Activated CD4-positive, alpha-beta T cell treated with anti-CD3 and anti-CD28 coated beads, Interleukin-2, amount 10 ng/mL, durations not matched to agents 24 days and 14 days (primary cell): ENCODE measurements around the gene TFF3. TPM values are rescaled to one million over a fixed set of nuclear protein-coding genes. Genes with fewer than 3 reads are reported as not detected.
A peak's percentile ranks its signal among the peaks of the same experiment; 100 is the strongest.

Source experiments
- DNase-seq: peaks from one replicate; pipeline ENCODE4 v3.0.0; 2022
- H3K27ac Mint-ChIP-seq: one replicate; pipeline ENCODE4 v1.8.0; 2022; ENCODE audit warnings: mild to moderate bottlenecking, mixed read lengths
- H3K27me3 Mint-ChIP-seq: one replicate; pipeline ENCODE4 v1.8.0; 2022; ENCODE audit warnings: mixed read lengths
- H3K36me3 Mint-ChIP-seq: one replicate; pipeline ENCODE4 v1.8.0; 2022; ENCODE audit warnings: low read depth, mild to moderate bottlenecking, mixed read lengths
- H3K4me1 Mint-ChIP-seq: one replicate; pipeline ENCODE4 v1.8.0; 2021; ENCODE audit warnings: mixed read lengths
- H3K4me3 Mint-ChIP-seq: one replicate; pipeline ENCODE4 v1.8.0; 2022; ENCODE audit warnings: mild to moderate bottlenecking, moderate library complexity, mixed read lengths
- H3K9me3 Mint-ChIP-seq: one replicate; pipeline ENCODE4 v1.8.0; 2021; ENCODE audit warnings: mixed read lengths
- intact Hi-C: fragments of 100-400 bp; cut with micrococcal nuclease; formaldehyde crosslinking; loops from one replicate; pipeline ENCODE4 v1.15.1; 2023
- total RNA-seq: library from RNA; stranded (reverse); gene quantifications from 2 replicates; pipeline ENCODE4 v1.2.3, GENCODE V29; 2022

TFF3 gene
- total RNA-seq, 1 donor from 2014 or later: not detected

DNA sequence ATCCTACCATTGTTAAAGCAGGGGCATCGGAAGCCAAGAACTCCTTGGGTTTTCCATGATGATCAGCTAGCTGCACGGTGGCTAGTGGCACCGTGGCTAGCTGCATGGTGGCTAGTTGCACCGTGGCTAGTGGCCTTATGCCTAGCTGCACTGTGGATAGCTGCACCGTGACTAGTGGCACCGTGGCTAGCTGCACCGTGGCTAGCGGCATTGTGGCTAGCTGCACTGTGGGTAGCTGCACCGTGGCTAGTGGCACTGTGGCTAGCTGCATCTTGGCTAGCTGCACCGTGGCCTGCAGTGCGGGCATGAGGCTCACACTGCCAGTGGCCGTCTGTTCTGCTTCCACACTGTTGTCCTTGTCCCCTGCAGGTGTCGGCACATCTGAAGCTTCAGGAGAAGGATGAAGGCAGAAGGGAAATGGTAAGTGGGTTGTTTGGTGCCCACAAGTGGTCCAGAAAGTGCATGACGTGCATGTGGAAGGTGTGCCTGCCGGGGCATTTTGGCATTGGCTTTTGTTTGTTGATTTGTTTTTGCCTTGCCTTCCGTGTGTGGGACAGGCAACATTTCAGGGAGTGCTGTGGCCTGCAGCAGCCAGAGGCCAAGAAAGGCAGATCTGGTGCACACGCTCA, 38.6 kb downstream of the TFF3 start:
- no peak overlapping the region for H3K27ac Mint-ChIP-seq
- no peaks in the 10 kb centered on the region for H3K9me3 Mint-ChIP-seq
- peaks cover 2% of the 10 kb centered on the region for H3K36me3 Mint-ChIP-seq
- intact Hi-C loops: no loop called here
- H3K4me1 Mint-ChIP-seq: no peaks in the 10 kb centered on the region
- no peaks in the 10 kb centered on the region for H3K27me3 Mint-ChIP-seq
- DNase-seq: no peak
- no peak overlapping the region for H3K4me3 Mint-ChIP-seq

DNA sequence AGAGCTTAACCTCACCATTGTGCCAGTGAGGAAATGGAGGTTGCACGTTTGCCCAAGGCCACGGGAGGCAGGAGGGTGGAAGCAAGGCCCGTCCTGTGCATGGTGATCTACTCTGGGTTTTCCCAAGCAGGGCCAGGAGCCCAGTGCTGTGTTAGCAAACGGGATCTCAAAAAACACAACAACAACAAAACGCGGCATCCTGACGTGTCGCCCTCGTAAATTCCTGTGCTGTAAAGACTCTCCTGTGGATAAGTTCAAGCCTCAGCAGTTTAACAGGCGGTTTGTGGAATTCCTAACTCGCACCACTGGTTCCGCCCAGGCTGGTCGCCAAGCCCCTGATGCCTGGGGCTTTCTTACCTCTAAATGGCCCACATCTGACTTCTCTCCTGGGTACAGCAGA, 39.1 kb downstream of the TFF3 start:
- no peaks in the 10 kb centered on the region for H3K4me1 Mint-ChIP-seq

DNA sequence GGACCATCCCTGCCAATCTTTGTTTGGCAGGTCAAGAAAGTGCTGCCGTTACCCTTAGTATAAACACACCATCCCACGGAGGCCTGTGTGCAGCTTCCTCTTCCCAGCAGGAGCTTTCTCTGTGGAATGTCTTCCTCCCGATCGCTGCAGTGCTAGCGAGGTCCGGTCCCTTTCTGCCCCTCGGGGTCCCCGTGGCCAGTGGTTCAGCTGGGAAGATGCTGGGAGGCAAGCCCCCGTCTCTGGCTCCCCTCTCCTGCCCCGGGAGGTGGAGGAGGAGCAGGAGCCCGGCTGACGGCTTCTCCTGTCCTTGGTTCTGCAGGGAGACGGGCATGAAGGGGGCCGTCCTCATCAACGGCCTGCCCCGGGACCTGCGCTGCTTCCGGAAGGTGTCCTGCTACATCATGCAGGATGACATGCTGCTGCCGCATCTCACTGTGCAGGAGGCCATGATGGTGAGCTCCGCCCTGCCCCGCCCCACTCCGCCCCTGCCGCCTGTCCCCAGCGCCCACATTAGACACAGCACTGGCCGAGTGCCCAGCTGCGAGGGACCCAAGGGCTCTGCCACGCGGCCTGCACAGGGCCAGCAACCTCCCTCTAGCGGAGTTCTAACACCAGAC, 42.1 kb downstream of the TFF3 start:
- intact Hi-C loops: no loop called here
- Mint-ChIP-seq H3K27ac (no peak overlapping the region), H3K36me3 (peaks cover 4% of the 10 kb centered on the region), H3K4me3 (no peak overlapping the region), H3K27me3 (no peaks in the 10 kb centered on the region), H3K9me3 (no peaks in the 10 kb centered on the region), H3K4me1 (peaks cover 8% of the 10 kb centered on the region)
- DNase-seq: no peak

More for the DNA sequence above, 39.1 kb downstream of the TFF3 start:
- Mint-ChIP-seq H3K4me3 (no peak overlapping the region), H3K27ac (no peak overlapping the region), H3K36me3 (peaks cover 4% of the 10 kb centered on the region), H3K9me3 (no peaks in the 10 kb centered on the region), H3K27me3 (no peaks in the 10 kb centered on the region)
- no peak for DNase-seq
- intact Hi-C loops: no loop called here

DNA sequence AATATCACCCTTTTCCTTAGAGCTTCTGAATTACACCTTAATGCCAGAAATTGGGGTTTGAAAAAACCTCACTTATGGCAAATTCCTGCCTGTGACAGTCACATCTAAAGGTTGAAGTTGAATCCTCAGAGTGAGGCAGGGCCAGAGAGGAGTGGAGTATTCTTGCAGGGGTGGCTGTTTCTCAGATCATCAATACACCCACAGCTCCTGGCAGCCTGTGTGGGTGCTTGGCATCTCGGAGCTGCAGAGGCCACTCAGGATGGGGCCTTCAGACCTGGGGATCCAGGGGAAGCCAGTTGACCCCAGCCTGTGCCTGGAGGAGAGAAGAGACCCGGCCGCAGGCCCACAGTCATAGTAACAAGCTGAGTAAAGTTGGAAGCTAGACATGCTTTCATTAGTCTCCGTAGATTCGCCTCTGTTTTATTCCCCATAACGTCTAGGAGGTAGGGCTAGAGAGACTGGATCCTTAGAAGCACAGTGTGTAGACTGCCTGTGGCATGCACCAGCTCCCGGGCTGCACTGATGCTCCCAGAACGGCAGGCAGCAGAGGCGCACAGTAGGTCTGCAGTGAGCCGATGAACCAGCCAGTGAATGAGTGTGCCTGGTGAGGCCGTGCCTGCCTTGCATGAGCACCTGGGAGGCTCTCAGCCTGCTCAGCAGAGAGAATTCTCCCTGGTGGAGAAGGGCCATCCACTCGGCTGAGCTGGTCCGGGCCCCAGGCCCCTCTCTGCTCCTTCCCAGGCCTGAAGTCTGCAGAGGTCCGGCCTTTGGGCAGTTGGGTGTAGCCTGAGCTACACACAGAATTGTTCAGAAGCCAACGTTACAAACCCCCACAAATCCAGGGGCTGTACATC, 42.9 kb downstream of the TFF3 start:
- DNase-seq: no peak
- Mint-ChIP-seq H3K4me3 (no peak overlapping the region), H3K4me1 (peaks cover 15% of the 10 kb centered on the region), H3K27me3 (no peaks in the 10 kb centered on the region), H3K27ac (no peak overlapping the region), H3K36me3 (peaks cover 4% of the 10 kb centered on the region), H3K9me3 (no peaks in the 10 kb centered on the region)
- intact Hi-C loops: no loop called here

DNA sequence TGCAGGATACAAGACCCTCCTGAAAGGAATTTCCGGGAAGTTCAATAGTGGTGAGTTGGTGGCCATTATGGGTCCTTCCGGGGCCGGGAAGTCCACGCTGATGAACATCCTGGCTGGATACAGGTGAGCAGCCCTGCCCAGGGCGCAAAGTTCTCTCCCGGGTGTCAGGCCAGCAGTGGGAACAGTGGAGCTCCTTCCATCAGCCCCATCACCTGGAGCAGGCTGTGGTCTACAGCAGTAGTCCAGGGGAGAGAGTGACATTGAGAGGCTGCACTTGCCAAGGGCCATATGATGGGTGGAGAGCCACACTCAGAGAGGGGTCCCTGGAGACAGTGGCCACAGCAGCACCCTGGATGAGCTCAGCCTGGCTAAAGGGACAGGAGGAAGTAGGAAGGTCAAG, 44.1 kb downstream of the TFF3 start:
- DNase-seq: no peak
- no peaks in the 10 kb centered on the region for H3K9me3 Mint-ChIP-seq
- peaks cover 2% of the 10 kb centered on the region for H3K36me3 Mint-ChIP-seq
- H3K4me3 Mint-ChIP-seq: no peak overlapping the region
- peaks cover 20% of the 10 kb centered on the region for H3K4me1 Mint-ChIP-seq
- H3K27me3 Mint-ChIP-seq: no peaks in the 10 kb centered on the region
- intact Hi-C loops: no loop called here
- H3K27ac Mint-ChIP-seq: no peak overlapping the region

DNA sequence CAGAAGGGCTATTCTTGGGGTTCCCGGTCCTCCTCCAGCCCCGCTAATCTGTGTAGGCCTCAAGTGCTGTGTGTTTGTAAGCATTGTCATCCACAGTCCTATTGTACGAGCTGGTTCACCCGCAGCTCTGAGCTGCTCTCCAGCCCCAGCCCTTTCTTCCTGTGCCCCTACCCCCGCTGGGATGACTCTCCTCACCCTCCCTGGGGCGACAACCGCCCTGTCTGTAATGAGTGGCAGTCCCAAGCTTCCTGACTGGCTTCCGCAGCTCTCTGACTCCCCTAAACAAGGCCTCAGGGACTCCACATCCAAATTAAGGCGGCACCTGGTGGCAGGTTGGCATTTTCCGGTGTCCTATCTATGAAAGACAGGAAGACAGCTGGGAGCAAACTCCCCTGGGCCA, 45.8 kb downstream of the TFF3 start:
- peaks cover 2% of the 10 kb centered on the region for H3K36me3 Mint-ChIP-seq
- no peaks in the 10 kb centered on the region for H3K9me3 Mint-ChIP-seq
- intact Hi-C loops: no loop called here
- H3K27me3 Mint-ChIP-seq: no peaks in the 10 kb centered on the region
- no peak for DNase-seq
- H3K4me1 Mint-ChIP-seq: peaks cover 20% of the 10 kb centered on the region
- no peak overlapping the region for H3K27ac Mint-ChIP-seq
- H3K4me3 Mint-ChIP-seq: no peak overlapping the region

DNA sequence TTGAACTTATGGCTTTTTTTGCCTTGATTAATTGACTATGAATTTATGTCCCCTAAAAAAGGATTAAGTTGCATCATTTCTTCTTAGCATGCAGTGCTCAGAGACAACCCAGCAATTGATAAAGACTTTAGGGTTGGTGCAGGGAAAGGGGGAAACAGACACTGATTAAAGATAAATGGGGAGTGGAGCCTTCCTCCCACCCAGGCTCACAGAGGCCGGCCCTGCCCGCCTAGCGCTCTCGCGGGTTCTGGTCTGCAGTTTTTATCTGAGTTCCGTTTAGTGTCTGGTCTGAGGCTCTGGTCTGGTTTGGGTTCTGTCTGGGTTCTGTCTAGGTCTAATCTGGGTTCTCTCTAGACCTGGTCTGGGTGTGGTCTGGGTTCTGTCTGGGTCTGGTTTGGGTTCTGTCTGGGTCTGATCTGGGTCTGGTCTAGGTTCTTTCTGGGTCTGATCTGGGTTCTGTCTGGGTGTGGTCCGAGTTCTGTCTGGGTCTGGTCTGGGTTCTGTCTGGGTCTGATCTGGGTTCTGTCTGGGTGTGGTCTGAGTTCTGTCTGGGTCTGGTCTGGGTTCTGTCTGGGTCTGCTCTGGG, 48.1 kb downstream of the TFF3 start:
- DNase-seq: no peak
- no peak overlapping the region for H3K27ac Mint-ChIP-seq
- no peaks in the 10 kb centered on the region for H3K9me3 Mint-ChIP-seq
- H3K36me3 Mint-ChIP-seq: peaks cover 2% of the 10 kb centered on the region
- peak overlapping the region; percentile 3 for H3K4me3 Mint-ChIP-seq
- peaks cover 20% of the 10 kb centered on the region for H3K4me1 Mint-ChIP-seq
- intact Hi-C loops: no loop called here
- H3K27me3 Mint-ChIP-seq: no peaks in the 10 kb centered on the region

DNA sequence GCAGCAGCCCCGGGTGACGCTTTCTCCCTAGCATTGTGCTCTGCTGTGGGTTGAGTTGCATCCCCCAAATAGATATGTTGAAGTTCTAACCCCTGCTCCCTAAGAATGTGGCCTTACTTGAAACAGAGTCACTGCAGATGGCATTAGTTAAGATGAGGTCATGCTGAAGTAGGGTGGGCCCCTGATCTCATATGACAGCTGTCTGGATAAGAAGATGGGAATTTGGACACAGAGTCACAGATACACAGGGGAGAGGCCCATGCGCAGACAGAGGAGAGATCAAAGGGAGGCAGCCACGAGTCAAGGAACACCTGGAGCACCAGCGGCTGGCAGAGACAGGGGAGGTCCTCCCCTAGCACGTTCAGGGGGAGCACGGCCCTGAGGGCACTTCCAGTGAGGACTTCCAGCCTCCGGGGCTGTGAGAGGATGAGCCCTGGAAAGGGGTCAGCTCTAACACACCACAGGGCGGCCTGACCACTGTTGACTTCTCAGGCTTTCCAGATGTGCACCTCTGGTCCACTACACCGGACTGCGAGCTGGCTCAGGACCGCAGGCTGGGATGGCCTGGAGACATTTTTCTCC, 49.9 kb downstream of the TFF3 start:
- H3K27me3 Mint-ChIP-seq: no peaks in the 10 kb centered on the region
- H3K27ac Mint-ChIP-seq: no peak overlapping the region
- no peaks in the 10 kb centered on the region for H3K9me3 Mint-ChIP-seq
- H3K4me3 Mint-ChIP-seq: no peak overlapping the region
- H3K4me1 Mint-ChIP-seq: peaks cover 20% of the 10 kb centered on the region
- DNase-seq: no peak
- intact Hi-C loops: no loop called here
- no peaks in the 10 kb centered on the region for H3K36me3 Mint-ChIP-seq

DNA sequence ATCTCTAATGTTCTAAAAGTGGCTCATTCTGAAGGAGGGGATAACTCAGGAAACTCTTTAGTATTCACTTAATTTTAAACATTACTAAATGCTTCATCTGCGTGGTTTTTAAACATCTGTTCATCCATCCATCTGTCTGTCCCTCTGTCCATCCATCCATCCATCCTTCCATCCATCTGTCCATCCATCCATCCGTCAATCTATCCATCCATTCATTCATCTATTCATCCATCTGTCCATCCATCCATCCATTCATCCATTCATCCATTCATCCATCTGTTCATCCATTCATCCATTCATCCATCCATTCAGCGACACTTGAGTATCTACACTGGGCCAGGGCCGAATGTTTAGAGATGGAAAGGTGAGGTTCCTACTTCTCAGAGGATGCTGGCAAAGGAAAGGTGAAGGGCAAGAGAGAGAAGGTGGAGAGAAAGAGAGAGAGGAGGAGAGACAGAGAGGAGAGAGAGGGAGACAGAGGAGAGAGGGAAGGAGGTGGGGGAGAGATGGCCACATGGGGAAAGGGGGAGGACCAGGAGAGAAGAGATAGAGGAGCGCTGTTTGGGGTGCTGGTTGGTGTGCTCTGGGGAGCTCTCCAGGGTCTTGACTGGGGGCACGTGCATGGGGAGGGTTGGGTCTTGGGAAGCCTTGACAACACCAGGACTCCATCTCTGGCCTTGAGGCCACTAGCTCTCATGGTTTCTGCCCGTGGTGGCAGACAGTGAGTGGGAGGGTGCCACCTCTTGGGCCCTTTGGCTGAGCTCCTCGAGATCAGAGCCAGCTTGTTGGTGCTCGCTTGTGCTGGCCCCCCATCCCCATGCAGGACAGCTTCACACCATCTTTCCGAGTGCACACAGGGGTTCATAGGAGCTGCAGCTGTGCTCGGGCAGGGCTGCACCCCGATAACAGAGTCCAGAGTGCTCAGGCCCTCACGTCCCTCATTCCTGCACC, 50.7 kb downstream of the TFF3 start:
- intact Hi-C loops: no loop called here
- Mint-ChIP-seq H3K27me3 (no peaks in the 10 kb centered on the region), H3K27ac (no peak overlapping the region), H3K4me3 (no peak overlapping the region), H3K4me1 (peaks cover 20% of the 10 kb centered on the region), H3K36me3 (no peaks in the 10 kb centered on the region), H3K9me3 (no peaks in the 10 kb centered on the region)
- no peak for DNase-seq

DNA sequence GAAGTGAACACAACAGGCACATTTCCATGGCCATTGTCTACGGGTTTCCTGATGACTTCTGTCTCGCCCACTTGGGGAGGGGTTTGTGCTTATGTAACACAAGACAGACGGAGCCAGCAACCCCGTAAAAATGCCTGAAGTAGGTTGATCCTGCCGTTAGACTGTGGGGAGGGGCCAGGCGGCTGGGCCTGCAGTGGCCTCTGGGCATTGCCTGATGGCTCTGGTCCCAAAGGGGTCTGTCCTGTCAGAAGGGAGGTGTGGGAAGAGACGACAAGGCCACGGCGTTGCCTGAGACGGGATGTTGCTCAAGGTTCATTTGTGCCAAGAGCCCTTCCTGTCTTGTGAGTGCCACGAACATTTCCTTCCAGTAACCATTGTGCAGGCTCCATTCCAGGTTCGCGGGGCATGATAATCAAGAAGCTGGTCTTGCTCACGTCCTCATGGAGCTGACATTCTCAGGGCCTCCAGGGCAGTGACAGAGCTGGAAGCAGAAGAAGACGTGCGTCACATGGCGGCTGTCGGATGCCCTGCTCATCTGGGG, 51.5 kb downstream of the TFF3 start:
- intact Hi-C loops: no loop called here
- Mint-ChIP-seq H3K9me3 (no peaks in the 10 kb centered on the region), H3K36me3 (no peaks in the 10 kb centered on the region)

DNA sequence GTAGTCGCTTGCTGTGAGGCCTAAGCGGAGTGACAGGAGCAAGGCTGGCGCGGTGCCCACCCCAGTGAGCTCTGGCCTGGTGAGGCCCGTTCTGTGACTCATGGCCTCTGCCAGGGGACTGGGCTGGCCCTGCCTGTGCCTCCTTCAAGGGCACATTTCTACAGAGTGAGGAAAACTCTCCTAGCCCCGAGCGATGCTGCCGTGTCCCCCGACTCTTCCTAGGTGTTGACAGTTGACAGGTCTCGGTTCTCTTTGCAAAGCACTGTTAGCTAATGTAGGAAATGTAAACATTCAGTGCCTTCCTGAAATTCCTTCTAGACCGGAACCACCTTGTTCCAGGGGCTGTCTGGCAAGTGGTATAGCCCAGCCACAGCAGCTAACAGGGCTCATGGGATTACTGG, 52.4 kb downstream of the TFF3 start:
- H3K9me3 Mint-ChIP-seq: no peaks in the 10 kb centered on the region
- H3K4me1 Mint-ChIP-seq: peaks cover 13% of the 10 kb centered on the region
- DNase-seq: no peak
- peaks cover 2% of the 10 kb centered on the region for H3K36me3 Mint-ChIP-seq
- H3K27ac Mint-ChIP-seq: no peak overlapping the region
- intact Hi-C loops: no loop called here
- no peak overlapping the region for H3K4me3 Mint-ChIP-seq
- peaks cover 2% of the 10 kb centered on the region for H3K27me3 Mint-ChIP-seq

More for the DNA sequence above, 51.5 kb downstream of the TFF3 start:
- Mint-ChIP-seq H3K27me3 (no peaks in the 10 kb centered on the region), H3K4me1 (peaks cover 16% of the 10 kb centered on the region), H3K27ac (no peak overlapping the region), H3K4me3 (no peak overlapping the region)
- no peak for DNase-seq

DNA sequence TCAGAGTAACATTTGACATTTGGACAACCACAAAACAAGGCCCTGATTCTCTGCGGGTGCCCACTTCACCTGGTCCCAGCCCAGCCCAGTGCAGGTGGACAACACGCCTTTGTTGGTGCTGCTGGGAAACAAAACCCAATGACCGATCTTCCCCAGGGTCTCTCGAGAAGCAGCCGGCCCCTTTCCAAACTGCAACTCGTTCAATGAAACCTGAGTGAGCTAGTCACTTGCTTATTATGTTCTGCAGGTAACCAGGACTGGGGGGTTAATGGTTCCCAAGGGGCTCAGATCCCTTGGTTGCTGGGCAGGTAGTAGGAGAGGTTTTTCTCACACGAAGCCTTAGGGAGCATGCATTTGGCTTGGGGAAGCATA, 53.4 kb downstream of the TFF3 start:
- no peak for DNase-seq
- Mint-ChIP-seq H3K9me3 (no peaks in the 10 kb centered on the region), H3K36me3 (peaks cover 2% of the 10 kb centered on the region), H3K27ac (no peak overlapping the region), H3K4me1 (peaks cover 8% of the 10 kb centered on the region), H3K4me3 (no peak overlapping the region), H3K27me3 (peaks cover 2% of the 10 kb centered on the region)
- intact Hi-C loops: no loop called here
